Stimulated activated CD8-positive, alpha-beta memory T cell treated with anti-CD3 and anti-CD28 coated beads, Interleukin-2, amount 100 ng/mL, for 1 hour (primary cell): ENCODE data around the gene SEMA3E.
"Not testable (repeated sequence)": the region's sequence is repeated elsewhere in the genome, so short reads cannot be mapped to it uniquely, and the experiment has no call there.

Experiments
- DNase-seq, 2 donors: peaks; one replicate each; pipeline ENCODE4 v3.0.0-alpha.2; 2020; ENCODE audit warnings: low read depth in 2 of 2

The SEMA3E gene

DNA sequence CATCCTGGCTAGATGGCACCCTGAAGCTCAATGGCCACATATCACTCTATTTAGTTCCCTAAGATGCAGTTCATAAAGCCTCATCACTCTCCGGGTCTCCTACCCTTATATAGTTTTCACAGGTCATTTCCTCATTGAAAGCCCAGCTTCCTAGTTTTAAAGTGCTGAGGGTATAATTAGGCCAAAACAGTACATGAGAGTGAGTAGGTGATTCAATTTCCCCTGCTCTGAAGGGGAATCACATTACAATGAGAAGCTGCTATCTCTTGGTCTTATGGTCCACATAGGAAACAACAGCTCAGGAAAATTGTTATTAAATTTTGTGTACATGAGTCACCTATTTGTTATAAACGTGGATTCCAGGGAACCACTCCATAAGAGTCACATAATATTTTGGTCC is 162.0 kb downstream of the SEMA3E start:
- no peak for DNase-seq

DNA sequence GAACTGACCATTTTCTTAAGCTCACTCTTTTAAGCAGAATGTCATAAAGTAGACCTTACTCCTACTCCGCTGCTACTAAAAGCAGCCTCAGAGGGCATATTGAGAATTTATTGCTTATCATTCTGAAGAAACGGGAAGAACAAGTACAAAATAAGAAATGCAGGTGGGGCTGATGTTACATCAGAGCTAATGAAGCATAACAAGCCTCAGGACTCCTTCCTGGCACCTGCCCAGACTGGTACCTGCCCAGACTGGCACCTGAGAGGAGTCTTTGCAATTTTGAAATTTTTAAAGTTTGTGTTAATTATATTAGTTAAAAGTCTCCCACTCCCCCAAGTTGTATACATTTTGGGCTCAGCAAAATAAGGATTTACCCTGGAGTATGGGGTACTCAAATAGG is 162.4 kb downstream of the SEMA3E start:
- no peak for DNase-seq

DNA sequence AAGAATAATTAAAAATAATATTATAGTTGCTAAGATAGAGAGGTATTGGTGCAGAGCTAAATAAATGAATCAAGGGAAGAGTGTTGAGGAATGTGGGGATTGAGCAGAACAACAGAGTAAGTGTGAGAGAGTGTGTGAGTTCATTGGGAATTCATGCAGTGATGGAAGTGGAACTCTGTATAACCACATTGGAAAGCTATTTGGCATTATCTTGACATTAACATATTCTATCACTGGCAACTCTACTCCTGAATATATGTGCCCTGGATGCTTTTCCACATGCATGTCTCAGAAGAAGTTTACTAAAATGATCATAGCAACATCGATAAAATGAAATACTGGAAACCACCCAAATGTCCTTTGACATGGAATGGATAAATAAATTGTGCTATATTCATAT is 164.1 kb downstream of the SEMA3E start:
- no peak for DNase-seq

DNA sequence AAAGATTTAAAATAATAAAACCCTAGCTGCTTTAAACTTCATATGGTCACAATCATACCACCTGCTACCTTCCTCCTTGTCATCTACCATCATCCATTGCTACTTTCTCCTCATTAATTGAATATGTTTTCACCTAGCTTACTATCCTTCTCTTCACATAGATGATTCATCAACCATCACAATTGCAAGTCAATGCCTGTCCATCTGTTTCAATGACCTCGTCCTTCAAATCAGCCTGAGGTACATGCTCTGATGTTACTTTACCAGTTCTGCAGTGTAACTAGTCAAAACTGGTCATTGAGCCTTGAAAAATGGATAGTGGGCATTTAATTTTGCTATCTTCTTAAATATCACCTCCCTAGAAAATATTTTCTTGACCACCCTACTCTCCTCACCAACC is 164.7 kb downstream of the SEMA3E start:
- DNase-seq, result no peak

DNA sequence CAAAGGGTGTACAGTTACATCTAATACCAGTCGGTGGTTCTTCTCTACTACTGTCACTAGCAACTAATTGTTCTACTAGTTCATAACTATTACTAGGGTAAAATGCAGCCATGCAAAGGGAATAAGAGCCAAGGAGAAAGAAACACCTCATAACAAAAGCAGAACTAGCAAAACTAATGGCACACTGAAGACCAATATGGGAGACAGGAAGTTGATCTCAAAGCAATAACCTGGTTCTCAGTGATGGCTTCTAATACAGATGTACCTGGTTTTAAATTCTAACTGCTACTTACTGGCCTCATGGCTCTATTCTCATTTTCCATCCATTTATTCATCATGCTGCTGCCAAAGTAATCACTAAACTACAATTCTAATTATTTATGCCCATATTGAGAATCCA is 170.3 kb downstream of the SEMA3E start:
- no peak for DNase-seq

GRCh38 chr7:83476511-83477050 is 172.4 kb downstream of the SEMA3E start:
- DNase-seq, result no peak

GRCh38 chr7:83475420-83475819 is 173.5 kb downstream of the SEMA3E start:
- no peak for DNase-seq

DNA sequence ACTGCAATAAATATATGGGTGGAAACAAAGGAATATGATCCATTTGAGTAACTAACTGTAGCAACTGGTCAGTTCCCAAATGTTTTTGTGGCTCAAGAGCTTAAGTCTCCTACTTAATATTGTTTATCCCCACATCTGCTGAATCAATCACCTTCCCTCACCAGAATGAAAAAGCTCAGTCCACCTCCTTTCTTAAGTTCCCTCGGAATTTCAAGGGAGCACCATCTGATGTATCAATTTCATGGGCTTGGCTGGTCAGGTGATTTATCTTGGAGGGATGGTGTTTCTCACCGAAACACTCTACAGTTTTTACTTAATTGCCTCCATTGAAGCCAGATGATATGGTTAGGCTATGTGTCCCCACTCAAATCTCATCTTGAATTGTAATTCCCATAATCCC is 176.6 kb downstream of the SEMA3E start:
- no peak for DNase-seq

GRCh38 chr7:83469491-83469890 is 179.4 kb downstream of the SEMA3E start:
- no peak for DNase-seq

DNA sequence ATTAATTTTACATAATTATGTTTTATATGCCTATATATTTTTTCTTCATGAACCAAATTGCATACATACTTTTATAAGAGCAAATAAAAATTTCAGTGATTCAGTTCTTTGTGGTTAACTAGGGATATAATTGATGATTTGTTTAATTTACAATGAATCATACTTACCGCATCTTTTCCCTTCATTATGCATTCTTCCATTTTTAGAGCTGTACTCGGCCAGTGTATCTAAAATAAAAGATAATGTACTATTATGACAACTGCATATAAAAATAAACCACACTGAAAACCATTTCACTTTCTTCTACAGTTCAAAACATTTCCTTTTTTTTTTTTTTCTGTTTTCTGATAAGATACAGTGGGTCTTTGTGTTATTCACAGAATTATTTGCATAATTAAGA is 179.9 kb downstream of the SEMA3E start:
- DNase-seq, result no peak

GRCh38 chr7:83468251-83468739 is 180.6 kb downstream of the SEMA3E start:
- no peak for DNase-seq

GRCh38 chr7:83467493-83467892 is 181.4 kb downstream of the SEMA3E start:
- DNase-seq, result no peak

DNA sequence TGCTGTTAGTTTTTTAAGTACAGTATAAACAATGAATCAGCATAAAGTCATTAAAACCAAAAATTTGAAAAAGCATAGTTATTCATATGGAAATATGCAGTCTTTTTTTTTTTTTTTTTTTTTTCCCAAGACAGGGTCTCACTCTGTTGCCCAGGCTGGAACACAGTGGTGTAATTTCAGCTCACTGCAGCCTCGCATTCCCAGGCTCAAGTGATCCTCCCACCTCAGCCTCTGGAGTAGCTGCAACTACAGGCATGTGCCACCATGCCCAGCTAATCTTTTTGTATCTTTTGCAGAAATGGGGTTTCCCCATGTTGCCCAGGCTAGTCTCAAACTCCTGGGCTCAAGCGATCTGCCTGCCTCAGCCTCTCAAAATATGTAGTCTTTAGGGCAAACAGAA is 182.0 kb downstream of the SEMA3E start:
- DNase-seq, result no peak

DNA sequence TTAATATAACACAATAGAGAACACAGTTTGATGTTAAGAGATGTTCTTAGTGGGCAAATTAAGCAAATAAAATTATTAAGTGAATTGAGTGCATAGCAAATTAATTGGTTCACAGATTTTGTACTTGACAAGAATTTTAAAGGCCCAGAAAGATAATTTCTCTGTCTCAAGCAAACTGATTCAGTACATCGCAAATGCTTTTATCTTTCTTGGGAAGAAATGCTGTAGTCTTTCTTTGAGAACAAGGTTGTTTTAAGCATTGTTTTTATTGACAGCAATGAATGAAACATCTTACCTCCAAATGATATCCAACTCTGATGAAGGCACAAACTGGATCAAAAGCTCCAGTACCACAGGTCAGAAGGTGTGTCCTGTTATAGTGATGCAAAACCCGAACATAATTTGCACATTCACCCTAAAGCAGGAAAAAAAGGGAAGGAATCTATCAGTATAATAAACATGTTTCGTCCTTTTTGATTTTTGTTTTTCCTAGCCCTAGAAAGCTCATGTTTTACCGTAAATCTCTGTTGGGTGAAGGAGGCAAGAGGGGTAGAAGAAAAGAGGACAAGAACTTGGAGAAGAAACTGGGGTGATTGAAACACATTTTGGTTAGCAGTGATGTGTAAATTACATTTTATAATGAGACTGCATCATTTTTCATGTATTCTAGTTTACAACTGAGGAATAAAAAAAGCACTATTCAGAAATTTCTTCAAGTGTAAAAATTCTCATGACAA is 182.6 kb downstream of the SEMA3E start:
- DNase-seq, result no peak

DNA sequence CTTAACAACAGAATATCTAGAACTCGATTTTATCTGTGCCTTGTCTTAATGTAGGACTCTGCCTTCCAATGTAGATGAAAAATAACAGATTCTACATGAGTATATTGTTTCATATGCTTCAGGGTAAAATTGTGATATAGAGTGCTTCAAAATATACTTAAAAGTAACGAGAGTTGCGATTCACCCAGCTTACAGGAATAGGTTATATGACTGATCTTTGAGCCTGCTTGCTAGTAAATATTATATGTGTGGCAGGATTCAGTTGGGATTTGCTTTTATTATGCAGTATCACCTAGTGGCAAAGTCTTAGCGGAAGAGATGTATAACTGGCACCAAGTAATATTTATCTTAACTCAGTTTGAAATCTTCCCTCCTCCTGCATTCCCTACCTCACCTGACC is 183.3 kb downstream of the SEMA3E start:
- no peak for DNase-seq

DNA sequence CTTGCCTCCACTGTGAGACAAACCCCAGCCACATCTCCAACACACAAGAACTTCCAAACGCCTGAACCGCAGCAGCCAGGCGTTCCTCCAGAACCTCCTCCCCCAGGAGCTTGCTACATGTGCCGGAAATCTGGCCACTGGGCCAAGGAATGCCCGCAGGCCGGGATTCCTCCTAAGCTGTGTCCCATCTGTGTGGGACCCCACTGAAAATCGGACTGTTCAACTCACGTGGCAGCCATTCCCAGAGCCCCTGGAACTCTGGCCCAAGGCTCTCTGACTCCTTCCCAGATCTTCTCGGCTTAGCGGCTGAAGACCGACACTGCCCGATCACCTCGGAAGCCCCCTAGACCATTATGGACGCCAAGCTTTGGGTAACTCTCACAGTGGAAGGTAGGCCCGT is 187.1 kb downstream of the SEMA3E start:
- DNase-seq, result not testable (repeated sequence)

- not testable (repeated sequence) for DNase-seq
Observed at GRCh38 chr7:83459930-83460653, 188.8 kb downstream of the SEMA3E start.

DNA sequence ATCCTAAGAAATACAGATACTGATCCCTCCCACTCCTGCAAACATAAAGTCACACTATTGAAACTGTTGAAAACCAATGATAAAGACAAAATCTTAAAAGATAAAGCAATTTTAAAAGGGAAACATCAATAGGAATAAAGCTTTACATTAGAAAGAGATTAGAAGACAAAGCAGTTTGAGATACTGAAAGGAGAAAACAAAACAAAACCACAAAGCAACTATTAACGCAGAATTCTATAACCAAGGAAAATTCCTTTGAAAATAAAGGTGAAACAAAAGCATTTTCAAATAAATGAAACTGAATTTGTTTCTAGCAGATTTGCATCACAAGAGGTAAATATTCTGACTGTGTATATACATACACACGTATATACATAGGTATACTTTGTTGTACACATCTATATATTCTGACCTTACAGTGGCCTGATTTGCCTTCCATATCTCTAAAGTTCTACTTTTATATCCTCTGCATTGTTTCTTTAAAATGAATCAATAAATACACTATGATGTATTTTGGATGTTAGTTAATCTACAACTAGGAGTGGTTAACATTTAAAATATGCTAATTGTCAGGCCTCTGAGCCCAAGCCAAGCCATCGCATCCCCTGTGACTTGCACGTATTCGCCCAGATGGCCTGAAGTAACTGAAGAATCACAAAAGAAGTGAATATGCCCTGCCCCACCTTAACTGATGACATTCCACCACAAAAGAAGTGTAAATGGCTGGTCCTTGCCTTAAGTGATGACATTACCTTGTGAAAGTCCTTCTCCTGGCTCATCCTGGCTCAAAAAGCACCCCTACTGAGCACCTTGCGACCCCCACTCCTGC is 189.6 kb downstream of the SEMA3E start:
- DNase-seq, result not testable (repeated sequence)

DNA sequence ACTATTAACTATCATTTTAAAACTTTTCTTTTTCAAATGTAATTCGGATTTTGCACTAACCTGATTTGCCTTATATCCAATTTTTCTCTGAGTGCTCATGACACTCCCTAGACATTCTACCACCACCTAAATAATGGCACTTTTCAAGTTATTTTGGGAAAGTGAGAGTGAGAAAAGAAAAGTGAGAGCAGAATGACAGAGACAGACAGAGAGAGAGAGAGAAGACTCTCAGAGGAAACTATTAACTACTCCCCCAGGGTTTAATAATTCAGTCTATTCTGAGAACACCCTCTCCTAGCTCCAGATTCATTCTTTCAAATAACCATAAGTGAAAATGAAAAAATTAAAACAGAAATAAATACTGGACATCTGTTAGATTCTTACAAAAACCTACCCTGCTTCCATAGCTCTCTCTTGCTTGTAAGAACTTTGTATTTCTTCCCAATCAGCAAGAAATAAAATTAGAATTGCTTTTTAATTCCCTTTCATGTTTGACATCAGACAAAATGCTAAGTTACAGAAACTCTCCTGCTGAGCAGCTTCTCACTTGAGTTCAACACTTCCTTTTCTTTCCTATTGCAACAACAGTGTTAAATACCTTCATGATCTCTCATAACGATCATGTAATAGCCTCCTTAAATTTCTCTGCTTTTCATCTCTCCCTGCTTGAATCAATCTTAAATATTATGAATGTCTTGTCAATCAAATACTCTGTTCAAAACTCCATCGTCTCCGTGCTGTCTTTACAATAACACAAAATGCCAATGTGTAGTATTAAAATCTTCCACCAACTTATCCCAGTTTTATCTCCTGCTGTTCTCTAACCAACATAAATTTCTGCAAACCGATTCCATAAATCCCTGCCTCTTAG is 191.7 kb downstream of the SEMA3E start:
- no peak for DNase-seq

GRCh38 chr7:83456413-83456812 is 192.5 kb downstream of the SEMA3E start:
- no peak for DNase-seq

- no peak for DNase-seq
Observed at GRCh38 chr7:83455612-83456011, 193.3 kb downstream of the SEMA3E start.
